DMS79 (cell line): ENCODE measurements around the gene GRK4.
"Not testable (repeated sequence)": the region's sequence is repeated elsewhere in the genome, so short reads cannot be mapped to it uniquely, and the experiment has no call there.

ENCODE experiments used
- DNase-seq: peaks from one replicate; lab custom pipeline; 2025; lab: John Stamatoyannopoulos, UW

GRK4 gene

DNA sequence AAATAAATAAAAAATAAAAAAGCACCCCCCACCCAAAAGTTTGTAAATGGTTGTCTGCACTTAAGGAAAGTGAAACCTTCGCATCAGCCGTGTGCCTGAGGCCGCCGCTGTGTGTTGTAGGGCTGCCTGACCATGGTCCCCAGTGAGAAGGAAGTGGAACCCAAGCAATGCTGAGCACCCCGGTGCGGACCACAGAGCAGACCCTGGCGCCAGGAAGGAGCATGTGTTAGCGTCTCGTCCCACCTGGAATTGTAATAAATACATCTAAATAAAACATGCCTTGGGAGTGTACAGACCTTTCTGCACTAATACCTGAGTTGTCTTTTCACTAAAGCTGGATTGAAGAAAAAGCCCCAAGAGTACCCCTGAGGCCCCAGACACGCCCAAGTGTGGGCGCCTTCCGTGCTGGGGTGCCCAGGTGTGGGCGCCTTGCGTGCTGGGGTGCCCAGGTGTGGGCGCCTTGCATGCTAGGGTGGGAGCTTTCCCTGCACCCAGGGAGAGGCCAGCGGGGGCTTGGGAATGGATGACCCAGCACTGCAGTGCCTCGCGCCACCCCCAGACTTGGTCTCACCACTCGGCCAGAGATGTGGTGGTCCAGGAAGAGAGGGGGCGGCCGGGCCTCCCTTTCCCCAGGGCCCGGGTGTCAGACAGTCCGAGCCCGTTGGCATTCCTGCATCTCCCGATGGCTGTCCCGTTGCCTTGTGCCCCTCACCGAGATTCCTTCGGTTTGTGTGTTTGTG is 77.3 kb downstream of the GRK4 start:
- no peak for DNase-seq

DNA sequence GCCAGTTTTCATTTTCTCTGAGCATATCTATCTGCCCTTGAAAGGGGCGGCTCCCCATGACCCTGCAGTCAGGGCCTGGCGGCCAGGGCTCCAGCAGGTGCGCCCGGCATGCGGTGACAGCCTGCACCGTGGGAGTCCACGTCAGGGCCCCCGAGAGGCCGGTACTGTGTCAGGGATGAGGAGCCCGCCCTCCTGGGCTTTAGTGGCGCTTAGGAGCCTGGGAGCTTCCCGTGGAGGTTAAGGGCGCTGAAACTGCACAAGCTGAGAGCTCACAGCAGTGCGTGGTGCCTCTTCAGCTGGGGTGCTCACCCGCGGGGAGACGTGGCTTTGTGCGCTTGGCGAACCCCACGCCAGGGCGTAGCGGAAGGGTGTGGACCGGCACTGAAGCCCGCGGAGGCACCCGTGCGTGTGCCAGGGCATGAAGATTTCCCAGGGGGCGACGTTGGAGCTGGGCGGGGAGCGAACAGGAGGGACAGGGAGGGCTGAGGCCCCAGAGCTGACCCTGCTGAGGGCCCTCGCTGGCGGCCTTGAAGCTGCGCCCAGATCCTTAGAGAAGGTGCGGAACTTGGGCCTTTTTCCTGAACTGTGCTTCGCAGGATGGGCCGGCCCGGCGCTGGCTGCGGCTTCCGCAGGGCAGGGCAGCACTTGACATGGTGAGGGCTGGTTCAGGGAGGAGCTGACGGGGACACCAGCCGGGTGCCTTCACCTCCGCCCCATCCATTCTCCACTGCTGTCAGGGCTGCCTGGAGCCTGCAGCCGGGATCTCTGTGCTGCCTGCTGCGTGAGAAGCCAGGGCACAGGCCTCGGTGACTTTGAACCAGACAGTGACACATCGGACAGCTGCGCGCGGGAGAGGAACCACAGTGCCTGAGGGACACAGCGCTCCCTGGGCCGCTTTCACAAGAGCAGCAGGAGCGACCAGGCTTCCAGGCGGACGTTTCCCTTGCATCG is 78.1 kb downstream of the GRK4 start:
- no peak for DNase-seq

- DNase-seq = no peak
These were observed 78.9 kb downstream of the GRK4 start for GRCh38 chr4:3042226-3042625.

- no peak for DNase-seq
These were observed 80.1 kb downstream of the GRK4 start for GRCh38 chr4:3043282-3044020.

GRCh38 chr4:3044870-3045819 is 81.8 kb downstream of the GRK4 start:
- no peak for DNase-seq

DNA sequence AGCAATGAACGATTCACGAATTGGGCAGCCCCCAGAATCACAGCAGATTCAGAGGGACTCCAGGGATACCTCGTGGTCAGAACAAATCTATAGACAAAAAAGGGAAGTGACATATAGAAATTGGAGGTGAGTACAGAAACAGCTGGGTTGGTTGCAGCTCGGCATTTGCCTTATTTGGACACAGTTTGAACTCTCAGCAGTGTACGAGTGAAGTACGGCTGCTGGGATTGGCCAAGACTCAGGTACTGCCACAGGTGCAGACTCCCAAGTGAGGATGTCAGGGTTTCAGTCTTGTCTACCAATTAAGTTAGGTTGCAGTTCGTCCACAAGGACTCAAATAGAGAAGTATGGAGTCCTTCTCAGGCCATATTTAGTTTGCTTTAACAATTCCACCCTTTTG is 82.8 kb downstream of the GRK4 start:
- DNase-seq = no peak

- no peak for DNase-seq
These were observed 83.3 kb downstream of the GRK4 start for GRCh38 chr4:3046623-3047022.

DNA sequence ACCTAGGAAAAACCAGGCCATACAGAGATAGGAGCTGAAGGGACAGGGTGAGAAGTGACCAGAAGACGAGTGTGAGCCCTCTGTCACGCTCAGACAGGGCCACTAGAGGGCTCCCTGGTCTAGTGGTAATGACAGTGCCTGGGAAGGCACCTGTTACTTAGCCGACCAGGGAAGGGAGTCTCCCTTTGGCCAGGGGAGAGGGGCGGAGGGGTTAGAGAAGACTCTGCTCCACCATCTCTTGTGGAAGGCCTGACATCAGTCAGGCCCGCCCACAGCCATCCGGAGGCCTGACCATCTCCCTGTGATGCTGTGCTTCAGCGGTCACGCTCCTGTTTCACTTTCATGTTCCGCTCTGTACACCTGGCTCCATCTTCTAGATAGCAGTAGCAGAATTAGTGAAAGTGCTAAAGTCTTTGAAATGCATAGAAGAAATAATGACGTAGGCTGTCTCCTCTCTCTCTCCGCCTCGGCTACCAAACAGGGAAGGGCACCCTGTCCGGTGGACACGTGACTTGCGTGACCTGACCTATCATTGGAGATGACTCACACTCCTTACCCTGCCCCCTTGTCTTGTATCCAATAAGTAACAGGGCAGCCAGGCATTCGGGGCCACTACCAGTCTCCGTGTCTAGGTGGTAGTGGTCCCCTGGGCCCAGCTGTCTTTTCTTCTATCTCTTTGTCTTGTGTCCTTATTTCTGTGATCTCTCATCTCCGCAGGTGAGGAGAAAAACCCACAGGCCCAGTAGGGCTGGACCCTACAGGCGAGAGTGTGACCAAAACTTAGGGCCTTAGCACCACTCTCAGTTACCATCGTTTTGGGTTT is 84.3 kb downstream of the GRK4 start:
- DNase-seq = peak; percentile 5

- not testable (repeated sequence) for DNase-seq
These were observed 87.9 kb downstream of the GRK4 start for GRCh38 chr4:3051141-3051897.

DNA sequence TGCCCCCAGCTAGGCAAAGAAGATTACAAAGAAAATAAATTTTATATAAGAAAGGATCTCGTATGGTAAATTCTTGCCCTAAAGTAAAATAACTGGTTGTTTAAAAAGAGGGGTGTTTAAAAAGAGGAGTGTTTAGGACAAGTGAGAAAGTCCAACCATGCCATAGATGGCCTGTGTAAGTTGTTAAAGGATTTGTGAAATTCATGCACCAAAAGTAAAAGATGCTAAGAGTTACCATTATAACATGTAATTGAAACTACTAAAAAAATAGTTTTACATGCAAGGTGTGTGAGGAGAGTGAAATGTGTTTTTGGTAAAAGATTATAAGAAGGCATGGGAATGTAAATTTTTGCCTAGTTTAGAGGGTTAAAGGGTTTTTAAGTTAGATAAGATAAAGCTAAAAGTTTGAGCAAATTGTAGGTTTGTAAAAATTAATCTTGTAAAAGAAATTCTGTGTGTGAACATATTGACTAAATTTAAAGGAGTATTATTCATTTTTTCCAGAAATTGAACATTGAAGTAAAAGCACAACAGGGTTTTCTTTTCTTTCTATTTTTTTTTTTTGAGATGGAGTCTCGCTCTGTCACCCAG is 90.9 kb downstream of the GRK4 start:
- no peak for DNase-seq

DNA sequence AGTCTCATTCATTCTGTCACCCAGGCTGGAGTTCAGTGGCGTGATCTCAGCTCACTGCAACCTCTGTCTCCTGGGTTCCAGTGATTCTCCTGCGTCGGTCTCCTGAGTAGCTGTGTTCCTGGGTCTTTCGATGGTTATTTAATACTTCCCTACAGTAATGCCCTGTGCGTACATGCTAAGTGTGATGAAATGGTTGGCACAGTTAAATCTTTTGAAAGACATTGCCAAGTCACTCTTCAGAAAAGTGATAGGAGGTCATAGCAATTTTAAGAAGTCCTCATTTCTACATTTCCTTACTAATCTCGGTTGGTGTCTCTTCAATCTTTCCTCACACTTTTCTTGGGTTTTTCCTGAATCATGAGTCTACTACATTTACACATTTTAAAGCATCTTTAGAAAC is 96.6 kb downstream of the GRK4 start:
- DNase-seq = no peak

GRCh38 chr4:3060946-3061345 is 97.6 kb downstream of the GRK4 start:
- no peak for DNase-seq

GRCh38 chr4:3062471-3062870 is 99.1 kb downstream of the GRK4 start:
- DNase-seq = no peak

DNA sequence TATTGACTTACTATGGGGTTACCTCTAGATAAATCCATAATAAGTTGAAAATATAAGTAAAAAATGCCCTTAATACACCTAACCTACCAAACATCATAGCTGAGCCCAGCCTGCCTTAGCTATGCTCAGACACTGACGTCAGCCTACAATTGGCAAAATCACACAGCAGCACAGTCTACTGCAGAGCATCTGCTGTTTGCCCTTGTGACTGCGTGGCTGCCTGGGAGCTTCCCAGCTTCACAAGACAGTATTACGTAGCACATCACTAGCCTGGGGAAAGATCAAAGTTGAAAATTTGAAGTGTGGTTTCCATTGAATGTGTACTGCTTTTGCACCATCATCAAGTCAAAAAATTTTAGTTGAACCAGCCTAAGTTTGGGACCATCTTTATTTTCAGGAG is 102.2 kb downstream of the GRK4 start:
- no peak for DNase-seq

DNA sequence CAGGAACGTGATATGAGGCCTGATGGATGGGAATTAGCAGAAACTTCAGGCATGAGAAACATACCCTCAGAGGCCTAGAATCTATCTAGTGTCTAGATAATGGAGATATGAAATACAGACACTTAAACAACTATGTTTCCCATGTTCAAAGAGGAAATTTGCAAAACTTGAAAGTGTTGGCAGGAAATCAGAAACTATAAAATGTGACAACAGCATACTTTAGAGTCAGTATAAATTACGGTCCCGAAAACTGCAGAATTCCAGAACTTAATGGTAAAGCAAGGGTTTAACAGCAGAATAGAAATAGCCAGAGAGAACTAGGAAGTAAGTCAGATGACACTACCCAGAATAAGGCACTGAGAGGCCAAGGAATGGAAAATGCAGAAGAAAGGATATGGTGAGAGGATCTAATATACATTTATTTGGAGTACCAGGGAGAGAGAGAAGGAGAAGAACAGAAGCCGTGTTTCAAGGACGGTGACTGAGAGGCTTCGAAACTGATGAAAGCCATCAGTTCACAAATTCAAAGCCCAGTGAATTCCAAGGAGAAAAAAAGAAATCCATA is 103.5 kb downstream of the GRK4 start:
- no peak for DNase-seq

GRCh38 chr4:3067473-3068001 is 104.2 kb downstream of the GRK4 start:
- DNase-seq = no peak

DNA sequence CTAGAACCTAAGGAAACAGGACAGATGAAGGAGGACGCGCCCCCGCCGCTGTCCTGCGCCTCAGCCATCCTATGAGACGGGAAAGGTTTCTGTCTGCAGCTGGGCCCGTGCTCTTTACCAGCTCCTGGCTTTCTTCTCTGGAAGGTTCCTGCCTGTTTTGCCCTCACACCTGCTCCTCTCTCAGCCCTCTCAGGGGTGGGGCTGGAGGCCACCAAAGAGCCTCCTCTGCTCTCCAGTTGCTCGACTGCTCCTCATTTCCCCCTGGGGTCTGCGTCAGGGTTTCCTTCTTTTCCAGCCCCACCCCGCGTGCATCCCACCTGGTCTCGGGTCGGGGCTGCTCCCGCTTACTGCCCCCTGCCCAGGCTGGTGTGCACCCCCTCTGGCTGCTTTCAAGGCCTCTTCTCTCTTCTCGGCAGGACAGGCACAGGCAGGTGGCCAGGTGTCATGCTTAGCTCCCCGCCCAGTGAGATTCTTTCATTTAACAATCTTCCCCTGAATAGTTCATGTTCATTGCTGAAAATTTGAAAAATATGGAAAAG is 106.4 kb downstream of the GRK4 start:
- no peak for DNase-seq

DNA sequence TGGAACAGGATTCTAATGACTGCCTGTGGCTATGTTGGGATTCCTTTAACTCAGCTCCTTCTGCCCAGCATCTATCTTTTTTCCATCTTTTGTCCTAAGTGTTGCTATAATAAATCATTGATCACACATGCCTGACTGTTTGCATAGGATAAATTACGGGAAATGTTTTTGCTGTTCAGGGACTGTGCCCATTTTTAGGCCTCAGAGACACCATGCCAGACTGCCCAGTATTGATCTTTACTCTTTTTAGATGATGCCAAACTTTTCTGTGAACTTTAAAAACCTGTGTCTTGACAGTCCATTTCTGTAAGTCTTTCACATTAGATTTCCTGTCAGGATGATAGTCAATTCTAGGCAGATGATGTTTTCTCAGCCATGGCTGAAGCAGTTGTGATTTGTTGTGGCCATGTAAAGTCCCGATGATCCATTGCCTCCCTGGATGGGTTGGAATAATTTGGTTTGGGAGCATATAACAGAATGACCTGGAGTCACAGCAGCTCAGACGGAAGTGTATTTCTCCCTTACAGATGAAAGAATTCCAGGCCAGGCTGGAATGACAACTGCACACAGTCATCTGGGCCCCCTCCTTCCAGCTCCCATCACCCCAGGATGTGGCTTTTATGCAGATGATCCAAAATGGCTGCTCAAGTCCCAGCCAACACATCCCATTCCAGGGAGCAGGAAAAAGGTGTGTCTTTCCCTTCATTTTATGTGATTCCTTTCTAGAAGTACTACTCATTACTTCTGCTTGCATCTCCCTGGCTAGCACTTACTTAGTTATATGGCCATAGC is 107.5 kb downstream of the GRK4 start:
- DNase-seq = no peak
